GM04503 (cell line): Measurements from ENCODE around the gene RFX3.

Experiments
- DNase-seq: peaks from one replicate; pipeline ENCODE4 v3.0.0-alpha.2; 2012; ENCODE audit warnings: low read depth

RFX3 gene

GRCh38 chr9:3513265-3513818 is 12.5 kb downstream of the RFX3 start:
- no peak for DNase-seq

GRCh38 chr9:3511551-3511950 is 14.2 kb downstream of the RFX3 start:
- DNase-seq = no peak

GRCh38 chr9:3510796-3511195 is 15.0 kb downstream of the RFX3 start:
- no peak for DNase-seq

- no peak for DNase-seq
Observed at GRCh38 chr9:3509926-3510325, 15.9 kb downstream of the RFX3 start.

GRCh38 chr9:3508521-3509291 is 17.1 kb downstream of the RFX3 start:
- DNase-seq = no peak

- DNase-seq = no peak
Observed at GRCh38 chr9:3508078-3508431, 17.7 kb downstream of the RFX3 start.

GRCh38 chr9:3507395-3508077 is 18.3 kb downstream of the RFX3 start:
- DNase-seq = no peak

- DNase-seq = no peak
Observed at GRCh38 chr9:3506164-3506563, 19.6 kb downstream of the RFX3 start.

GRCh38 chr9:3502560-3503398 is 23.0 kb downstream of the RFX3 start:
- DNase-seq = no peak

GRCh38 chr9:3500044-3500443 is 25.8 kb downstream of the RFX3 start:
- no peak for DNase-seq

GRCh38 chr9:3498691-3499090 is 27.1 kb downstream of the RFX3 start:
- DNase-seq = no peak

GRCh38 chr9:3497857-3498256 is 27.9 kb downstream of the RFX3 start:
- no peak for DNase-seq

GRCh38 chr9:3497401-3497800 is 28.4 kb downstream of the RFX3 start:
- no peak for DNase-seq

- no peak for DNase-seq
Observed at GRCh38 chr9:3495855-3496254, 29.9 kb downstream of the RFX3 start.

GRCh38 chr9:3492214-3492613 is 33.6 kb downstream of the RFX3 start:
- no peak for DNase-seq

GRCh38 chr9:3491450-3491849 is 34.4 kb downstream of the RFX3 start:
- DNase-seq = no peak

GRCh38 chr9:3490957-3491356 is 34.8 kb downstream of the RFX3 start:
- DNase-seq = no peak

GRCh38 chr9:3482578-3482977 is 43.2 kb downstream of the RFX3 start:
- DNase-seq = no peak

- no peak for DNase-seq
Observed at GRCh38 chr9:3480353-3480655, 45.5 kb downstream of the RFX3 start.

- DNase-seq = no peak
Observed at GRCh38 chr9:3479514-3480352, 46.1 kb downstream of the RFX3 start.

GRCh38 chr9:3478549-3478953 is 47.2 kb downstream of the RFX3 start:
- no peak for DNase-seq
